GM18907 (cell line): ENCODE results near the gene TMEM200A.

Experiments used
- ATAC-seq: cut with Tn5 transposase; IDR thresholded peaks from one replicate; pipeline ENCODE4 v1.9.1; 2021; ENCODE audit warnings: mild to moderate bottlenecking, moderate library complexity; ENCODE audit not compliant: unreplicated experiment

TMEM200A gene

GRCh38 chr6:130377371-130377770 lies 11.6 kb downstream of the TMEM200A start:
- no peak for ATAC-seq

GRCh38 chr6:130377915-130378314 lies 12.1 kb downstream of the TMEM200A start:
- ATAC-seq, result no peak

GRCh38 chr6:130379223-130379622 lies 13.4 kb downstream of the TMEM200A start:
- ATAC-seq, result no peak

- peak; percentile 18 for ATAC-seq
Observed at GRCh38 chr6:130381012-130381411, 15.2 kb downstream of the TMEM200A start.

GRCh38 chr6:130381459-130382380 lies 15.9 kb downstream of the TMEM200A start:
- peak; percentile 89 for ATAC-seq

- no peak for ATAC-seq
Observed at GRCh38 chr6:130382872-130383490, 17.2 kb downstream of the TMEM200A start.

GRCh38 chr6:130385064-130385695 lies 19.4 kb downstream of the TMEM200A start:
- ATAC-seq, result no peak

GRCh38 chr6:130389142-130389541 lies 23.3 kb downstream of the TMEM200A start:
- no peak for ATAC-seq

GRCh38 chr6:130390890-130391289 lies 25.1 kb downstream of the TMEM200A start:
- ATAC-seq, result no peak

GRCh38 chr6:130393306-130393705 lies 27.5 kb downstream of the TMEM200A start:
- ATAC-seq, result no peak

- ATAC-seq, result no peak
Observed at GRCh38 chr6:130394246-130394645, 28.4 kb downstream of the TMEM200A start.

GRCh38 chr6:130395164-130395563 lies 29.3 kb downstream of the TMEM200A start:
- ATAC-seq, result no peak

- no peak for ATAC-seq
Observed at GRCh38 chr6:130396722-130397121, 30.9 kb downstream of the TMEM200A start.

- no peak for ATAC-seq
Observed at GRCh38 chr6:130405549-130405948, 39.7 kb downstream of the TMEM200A start.

GRCh38 chr6:130407032-130407431 lies 41.2 kb downstream of the TMEM200A start:
- no peak for ATAC-seq

GRCh38 chr6:130409418-130410100 lies 43.7 kb downstream of the TMEM200A start:
- ATAC-seq, result no peak

GRCh38 chr6:130411481-130411880 lies 45.7 kb downstream of the TMEM200A start:
- no peak for ATAC-seq

- ATAC-seq, result no peak
Observed at GRCh38 chr6:130412556-130413290, 46.9 kb downstream of the TMEM200A start.

GRCh38 chr6:130417951-130418350 lies 52.1 kb downstream of the TMEM200A start:
- ATAC-seq, result no peak

GRCh38 chr6:130420911-130421310 lies 55.1 kb downstream of the TMEM200A start:
- ATAC-seq, result no peak
